Left ventricle myocardium superior (tissue), 1 donor: ENCODE measurements around the gene SNTG2. TPM values are rescaled to one million over a fixed set of nuclear protein-coding genes. Genes with fewer than 3 reads are reported as not detected.
A peak's percentile ranks its signal among the peaks of the same experiment; 100 is the strongest.
"Not testable (repeated sequence)": the region's sequence is repeated elsewhere in the genome, so short reads cannot be mapped to it uniquely, and the experiment has no call there.

Source experiments
- ATAC-seq: fragments of 200-7000 bp; cut with Tn5 transposase; one replicate; pipeline ENCODE4 v1.9.1; 2020; ENCODE audit warnings: mild to moderate bottlenecking, moderate library complexity
- DNase-seq: peaks from one replicate; pipeline ENCODE4 v3.0.0-alpha.2; 2020
- intact Hi-C: fragments of 100-400 bp; cut with micrococcal nuclease; formaldehyde crosslinking; loops from one replicate; pipeline ENCODE4 v1.11.0; 2022
- total RNA-seq: library from RNA; stranded (reverse); fragmentation: NEBNext Ultra II Directional; extraction: Animal tissue kit (Norgen Biotek cat#: 25700); gene quantifications from one replicate; pipeline ENCODE4 v1.2.1, GENCODE V29; 2021
- donor health status: DM: no; HTN: yes; CAD: no; lungs with severe emphysema.

The SNTG2 gene
- total RNA-seq, 1 donor from 2014 or later: 0.77 TPM

- intact Hi-C loops: no loop called here
- ATAC-seq (no peak), DNase-seq (no peak)
Observed at GRCh38 chr2:1363367-1363766, 412.7 kb downstream of the SNTG2 start.

GRCh38 chr2:1366546-1367134 is 416.0 kb downstream of the SNTG2 start:
- ATAC-seq (peak; percentile 57), DNase-seq (peak; percentile 73)
- intact Hi-C loops: no loop called here

GRCh38 chr2:1367601-1368000 is 417.0 kb downstream of the SNTG2 start:
- intact Hi-C loops: no loop called here
- ATAC-seq: no peak

GRCh38 chr2:1369905-1370304 is 419.3 kb downstream of the SNTG2 start:
- no peak for DNase-seq
- ATAC-seq: no peak
- intact Hi-C loops: no loop called here

More at GRCh38 chr2:1367601-1368000, 417.0 kb downstream of the SNTG2 start:
- no peak for DNase-seq

- ATAC-seq (no peak), DNase-seq (no peak)
- intact Hi-C loops: no loop called here
Observed at GRCh38 chr2:1370461-1370860, 419.8 kb downstream of the SNTG2 start.

GRCh38 chr2:1371082-1371481 is 420.4 kb downstream of the SNTG2 start:
- ATAC-seq: no peak

GRCh38 chr2:1373830-1374229 is 423.2 kb downstream of the SNTG2 start:
- peak; percentile 58 for ATAC-seq
- DNase-seq: no peak
- intact Hi-C loops: no loop called here

More at GRCh38 chr2:1371082-1371481, 420.4 kb downstream of the SNTG2 start:
- intact Hi-C loops: no loop called here
- no peak for DNase-seq

GRCh38 chr2:1374287-1374686 is 423.6 kb downstream of the SNTG2 start:
- intact Hi-C loops: no loop called here
- ATAC-seq: peak; percentile 15
- DNase-seq: no peak

- DNase-seq (no peak), ATAC-seq (no peak)
- intact Hi-C loops: no loop called here
Observed at GRCh38 chr2:1375794-1376193, 425.1 kb downstream of the SNTG2 start.

- ATAC-seq: no peak
- intact Hi-C loops: no loop called here
Observed at GRCh38 chr2:1377473-1377872, 426.8 kb downstream of the SNTG2 start.

GRCh38 chr2:1378456-1379150 is 428.0 kb downstream of the SNTG2 start:
- DNase-seq (no peak), ATAC-seq (no peak)
- intact Hi-C loops: no loop called here

More at GRCh38 chr2:1377473-1377872, 426.8 kb downstream of the SNTG2 start:
- DNase-seq: no peak

GRCh38 chr2:1381644-1382043 is 431.0 kb downstream of the SNTG2 start:
- ATAC-seq: no peak
- no peak for DNase-seq

GRCh38 chr2:1387954-1388725 is 437.5 kb downstream of the SNTG2 start:
- intact Hi-C loops, DNase-seq: not testable (repeated sequence)

More at GRCh38 chr2:1381644-1382043, 431.0 kb downstream of the SNTG2 start:
- intact Hi-C loops: no loop called here

GRCh38 chr2:1390118-1390517 is 439.5 kb downstream of the SNTG2 start:
- ATAC-seq, DNase-seq, intact Hi-C loops: not testable (repeated sequence)

More at GRCh38 chr2:1387954-1388725, 437.5 kb downstream of the SNTG2 start:
- ATAC-seq: not testable (repeated sequence)

- intact Hi-C loops: no loop called here
- ATAC-seq (no peak), DNase-seq (no peak)
Observed at GRCh38 chr2:1393321-1393720, 442.7 kb downstream of the SNTG2 start.

GRCh38 chr2:1394709-1395408 is 444.2 kb downstream of the SNTG2 start:
- DNase-seq (no peak), ATAC-seq (no peak)
- intact Hi-C loops: no loop called here

- intact Hi-C loops: no loop called here
- DNase-seq: no peak
- no peak for ATAC-seq
Observed at GRCh38 chr2:1397350-1397749, 446.7 kb downstream of the SNTG2 start.

- DNase-seq (no peak), ATAC-seq (no peak)
- intact Hi-C loops: no loop called here
Observed at GRCh38 chr2:1398191-1398590, 447.5 kb downstream of the SNTG2 start.

- DNase-seq (no peak), ATAC-seq (no peak)
- intact Hi-C loops: no loop called here
Observed at GRCh38 chr2:1400943-1401735, 450.5 kb downstream of the SNTG2 start.
